GM23248 (cell line): ENCODE measurements around the gene RASAL3. TPM values are rescaled to one million over a fixed set of nuclear protein-coding genes. Genes with fewer than 3 reads are reported as not detected.

Experiments
- DNase-seq: peaks from one replicate; pipeline ENCODE4 v3.0.0-alpha.2; 2015
- H2AFZ ChIP-seq: fragments of 200-600 bp; sonication (generic); 2 replicates; pipeline ENCODE4 v1.6.1; 2016; ENCODE audit warnings: antibody characterized with exemption
- H3F3A ChIP-seq: fragments of 200-600 bp; sonication (generic); 2 replicates; pipeline ENCODE4 v1.6.1; 2016; ENCODE audit warnings: mild to moderate bottlenecking, antibody characterized with exemption, mixed run types; ENCODE audit not compliant: insufficient read depth
- H3K27ac ChIP-seq: fragments of 200-600 bp; sonication (generic); 2 replicates; pipeline ENCODE4 v1.5.1; 2016; ENCODE audit warnings: mild to moderate bottlenecking
- H3K27me3 ChIP-seq: fragments of 200-600 bp; sonication (generic); replicated peaks from 2 replicates; pipeline ENCODE4 v1.6.1; 2016; ENCODE audit warnings: mild to moderate bottlenecking; ENCODE audit not compliant: insufficient read depth
- H3K36me3 ChIP-seq: fragments of 200-600 bp; sonication (generic); 2 replicates; pipeline ENCODE4 v1.6.1; 2016; ENCODE audit warnings: low read depth, mild to moderate bottlenecking
- H3K4me1 ChIP-seq: fragments of 200-600 bp; sonication (generic); 2 replicates; pipeline ENCODE4 v1.6.1; 2016; ENCODE audit warnings: mild to moderate bottlenecking; ENCODE audit not compliant: insufficient read depth
- H3K4me2 ChIP-seq: fragments of 200-600 bp; sonication (generic); one replicate; pipeline ENCODE4 v1.6.1; 2016; ENCODE audit warnings: mild to moderate bottlenecking; ENCODE audit not compliant: unreplicated experiment
- H3K4me3 ChIP-seq: fragments of 200-600 bp; sonication (generic); 2 replicates; pipeline ENCODE4 v1.5.1; 2016; ENCODE audit warnings: mild to moderate bottlenecking
- H3K79me2 ChIP-seq: fragments of 200-600 bp; sonication (generic); 2 replicates; pipeline ENCODE4 v1.6.1; 2016; ENCODE audit warnings: mild to moderate bottlenecking; ENCODE audit not compliant: insufficient read depth
- H3K9ac ChIP-seq: fragments of 200-600 bp; sonication (generic); 2 replicates; pipeline ENCODE4 v1.6.1; 2016; ENCODE audit warnings: mild to moderate bottlenecking
- H3K9me2 ChIP-seq: fragments of 200-600 bp; sonication (generic); 2 replicates; pipeline ENCODE4 v1.6.1; 2016; ENCODE audit warnings: mixed run types, mild to moderate bottlenecking, moderate library complexity; ENCODE audit not compliant: insufficient read depth
- H3K9me3 ChIP-seq: fragments of 200-600 bp; sonication (generic); one replicate; pipeline ENCODE4 v1.6.1; 2017; ENCODE audit warnings: low read depth
- H4K20me1 ChIP-seq: fragments of 200-600 bp; sonication (generic); 2 replicates; pipeline ENCODE4 v1.6.0; 2016; ENCODE audit not compliant: insufficient read depth
- EZH2 ChIP-seq: fragments of 200-600 bp; sonication (generic); IDR thresholded peaks from 2 replicates; pipeline ENCODE4 v1.6.1; 2018; ENCODE audit warnings: antibody characterized with exemption, mild to moderate bottlenecking; ENCODE audit not compliant: insufficient read depth, poor library complexity, severe bottlenecking
- EZH2phosphoT487 ChIP-seq: fragments of 200-600 bp; sonication (generic); IDR thresholded peaks from 2 replicates; pipeline ENCODE4 v1.6.1; 2018; ENCODE audit warnings: antibody characterized with exemption, moderate library complexity, mild to moderate bottlenecking, low read depth; ENCODE audit not compliant: insufficient read depth
- WGBS, 2 experiments: methylation state at CpG; one replicate each; pipeline ENCODE4 v1.1.6; 2015 to 2017; ENCODE audit warnings: low lambda C conversion rate in 2 of 2, low coverage in 1 of 2; ENCODE audit errors: missing lambda C conversion rate in 2 of 2; 5-methylcytosine and 5-hydroxymethylcytosine counted together
- in situ Hi-C: fragments of 300-500 bp; cut with MboI; formaldehyde crosslinking; loops from 2 replicates; pipeline ENCODE4 v1.15.0; 2020
- polyA plus RNA-seq: library from polyadenylated mRNA; unstranded; fragments of >200 nt; fragmentation: Nextera tagmentation; extraction: Ambion mirVana; gene quantifications from 2 replicates; pipeline ENCODE4 v1.2.1, GENCODE V29; 2016
- total RNA-seq: library from RNA; depleted of rRNA; stranded (reverse); fragments of >200 nt; shearing (Covaris generic); gene quantifications from 2 replicates; pipeline ENCODE4 v1.2.3, GENCODE V29; 2014

The RASAL3 gene
- total and polyA plus RNA-seq, 2 experiments from 2014 or later: not detected

GRCh38 chr19:15427991-15428471, 36.3 kb downstream of the RASAL3 start:
- H3K36me3 ChIP-seq: peaks cover 17% of the 10 kb centered on the region
- no peak for TF ChIP-seq EZH2
- TF ChIP-seq EZH2phosphoT487: no peak
- 85 to 92% methylated on average over 26 to 35 of the region's 35 CpGs for WGBS, 2 experiments
- H3K9ac ChIP-seq: no peak overlapping the region
- no peaks in the 10 kb centered on the region for H3K9me2 ChIP-seq
- H2AFZ ChIP-seq: no peak overlapping the region
- no peak overlapping the region for H3K4me3 ChIP-seq
- no peak overlapping the region for H3K27ac ChIP-seq
- H3K4me2 ChIP-seq: no peak overlapping the region
- no peaks in the 10 kb centered on the region for H3F3A ChIP-seq
- no peaks in the 10 kb centered on the region for H4K20me1 ChIP-seq
- peaks cover 62% of the 10 kb centered on the region for H3K79me2 ChIP-seq
- no peaks in the 10 kb centered on the region for H3K27me3 ChIP-seq
- DNase-seq: no peak
- in situ Hi-C loops: no loop called here
- H3K9me3 ChIP-seq: no peaks in the 10 kb centered on the region
- H3K4me1 ChIP-seq: peaks cover 13% of the 10 kb centered on the region

DNA sequence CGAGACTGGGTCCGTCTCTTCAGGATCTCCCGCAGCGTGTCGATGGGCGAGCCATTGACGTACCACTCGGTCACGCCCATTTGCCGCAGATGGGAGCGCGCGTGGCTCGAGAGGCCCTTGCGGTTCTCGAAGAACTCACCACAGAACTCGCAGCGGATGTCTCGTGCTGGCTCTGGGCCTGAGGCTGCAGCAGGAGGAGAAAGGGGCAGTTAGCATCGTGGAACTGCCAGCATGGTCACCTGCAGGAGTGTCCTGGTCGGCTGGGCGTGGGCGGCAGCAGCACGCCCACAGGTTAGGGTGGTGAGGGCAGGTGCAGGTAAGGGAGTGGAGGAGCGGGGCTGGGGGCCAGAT, 37.0 kb downstream of the RASAL3 start:
- WGBS, 2 experiments: 96 to 97% methylated on average over 25 of the region's 25 CpGs
- peaks cover 22% of the 10 kb centered on the region for H3K36me3 ChIP-seq
- H3F3A ChIP-seq: no peaks in the 10 kb centered on the region
- in situ Hi-C loops: no loop called here
- no peak overlapping the region for H3K4me2 ChIP-seq
- no peaks in the 10 kb centered on the region for H3K27me3 ChIP-seq
- no peaks in the 10 kb centered on the region for H3K9me3 ChIP-seq
- H3K27ac ChIP-seq: no peak overlapping the region
- no peak overlapping the region for H3K4me3 ChIP-seq
- H2AFZ ChIP-seq: no peak overlapping the region
- no peak for DNase-seq
- H3K4me1 ChIP-seq: peaks cover 13% of the 10 kb centered on the region
- TF ChIP-seq EZH2: no peak
- TF ChIP-seq EZH2phosphoT487: no peak
- no peak overlapping the region for H3K9ac ChIP-seq
- H3K79me2 ChIP-seq: peaks cover 62% of the 10 kb centered on the region
- H3K9me2 ChIP-seq: no peaks in the 10 kb centered on the region
- no peaks in the 10 kb centered on the region for H4K20me1 ChIP-seq

DNA sequence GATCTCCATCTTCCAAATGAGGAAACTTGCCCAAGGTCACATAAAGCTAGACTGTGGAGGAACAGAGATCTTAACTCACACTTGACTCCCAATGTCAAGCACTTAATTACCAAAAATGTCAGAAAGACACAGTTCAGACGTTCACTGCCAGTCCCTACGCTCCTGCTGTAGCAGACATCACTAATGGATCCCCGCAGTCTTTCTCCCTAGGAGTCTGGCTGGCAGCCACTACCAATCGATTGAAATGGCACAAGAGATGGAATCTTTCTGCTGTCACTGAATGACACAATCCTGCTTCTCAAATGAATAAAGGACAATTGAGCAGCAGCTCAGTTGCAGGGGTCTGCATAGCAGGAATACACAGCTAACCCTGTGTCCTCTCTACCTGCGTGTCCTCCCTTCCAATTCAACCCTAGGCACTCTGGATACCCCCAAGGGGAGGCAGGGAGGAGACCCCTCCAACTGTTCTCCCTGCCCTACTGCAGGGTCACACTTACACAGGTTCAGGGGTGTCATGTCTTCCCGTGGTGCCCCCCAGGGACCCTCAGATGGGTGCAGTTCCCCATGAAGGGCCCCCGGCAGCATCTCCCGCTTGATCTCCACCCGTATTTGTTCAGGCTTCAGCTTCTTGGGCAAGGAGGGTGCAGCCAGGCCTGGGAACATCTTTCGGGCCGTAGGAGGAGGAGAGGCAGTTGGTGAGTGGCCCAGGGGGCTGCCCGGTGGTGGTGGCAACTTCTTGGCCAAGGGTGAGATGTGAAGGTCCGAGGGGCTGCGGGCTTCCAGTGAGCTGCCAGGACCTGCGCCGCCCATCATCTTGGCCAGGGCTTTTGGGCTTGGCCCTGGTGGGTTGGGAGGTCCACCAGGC, 37.6 kb downstream of the RASAL3 start:
- H3K36me3 ChIP-seq: peaks cover 22% of the 10 kb centered on the region
- in situ Hi-C loops: no loop called here
- 79 to 83% methylated on average over 16 of the region's 16 CpGs for WGBS, 2 experiments
- H3K9ac ChIP-seq: no peak overlapping the region
- no peak for DNase-seq
- TF ChIP-seq EZH2phosphoT487 (no peak), EZH2 (no peak)
- H3K4me2 ChIP-seq: no peak overlapping the region
- H3K27ac ChIP-seq: no peak overlapping the region
- H3K27me3 ChIP-seq: no peaks in the 10 kb centered on the region
- no peak overlapping the region for H3K4me3 ChIP-seq
- no peaks in the 10 kb centered on the region for H4K20me1 ChIP-seq
- no peaks in the 10 kb centered on the region for H3K9me3 ChIP-seq
- peaks cover 57% of the 10 kb centered on the region for H3K79me2 ChIP-seq
- no peaks in the 10 kb centered on the region for H3K9me2 ChIP-seq
- H3K4me1 ChIP-seq: peaks cover 13% of the 10 kb centered on the region
- H2AFZ ChIP-seq: no peak overlapping the region
- no peaks in the 10 kb centered on the region for H3F3A ChIP-seq

DNA sequence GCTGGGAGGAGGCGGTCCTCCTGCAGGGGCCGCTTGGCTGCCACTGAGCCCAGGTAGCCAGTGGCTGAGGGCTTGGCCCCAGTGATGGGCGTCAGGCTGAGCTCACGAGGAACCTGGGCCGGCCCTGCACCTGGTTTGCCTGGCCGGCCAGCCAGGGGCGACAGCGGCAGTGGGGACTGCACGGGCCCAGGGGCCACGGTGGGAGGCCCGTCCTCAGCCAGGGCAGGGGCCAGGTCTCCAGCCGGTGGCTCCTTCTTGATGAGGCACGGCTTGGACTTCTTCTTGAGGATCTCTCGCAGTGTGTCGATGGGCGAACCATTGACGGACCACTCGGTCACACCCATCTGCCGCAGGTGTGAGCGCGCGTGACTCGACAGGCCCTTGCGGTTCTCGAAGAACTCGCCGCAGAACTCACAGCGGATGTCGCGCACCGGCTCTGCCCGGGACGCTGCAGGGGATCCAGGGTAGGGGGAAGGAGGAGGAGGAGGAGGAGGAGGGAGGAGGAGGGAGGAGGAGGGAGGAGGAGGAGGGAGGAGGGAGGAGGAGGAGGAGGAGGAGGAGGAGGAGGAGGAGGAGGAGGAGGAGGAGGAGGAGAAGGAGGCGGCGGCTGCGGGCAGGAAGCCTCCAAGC, 38.9 kb downstream of the RASAL3 start:
- TF ChIP-seq EZH2phosphoT487 (no peak), EZH2 (no peak)
- Histone ChIP-seq H3K9me2 (no peaks in the 10 kb centered on the region), H3K9ac (no peak overlapping the region), H4K20me1 (no peaks in the 10 kb centered on the region), H3K79me2 (peaks cover 44% of the 10 kb centered on the region), H3F3A (peaks cover 9% of the 10 kb centered on the region; the same call in 1 of the 2 replicates), H2AFZ (no peak overlapping the region), H3K27me3 (no peaks in the 10 kb centered on the region), H3K27ac (no peak overlapping the region), H3K4me2 (no peak overlapping the region), H3K9me3 (no peaks in the 10 kb centered on the region), H3K4me1 (peaks cover under 1% of the 10 kb centered on the region; the same call in 1 of the 2 replicates), H3K4me3 (no peak overlapping the region), H3K36me3 (peaks cover 22% of the 10 kb centered on the region)
- WGBS, 2 experiments: 94 to 96% methylated on average over 32 to 35 of the region's 36 CpGs
- no peak for DNase-seq
- in situ Hi-C loops: no loop called here
